Mesenchymal stem cell (in vitro differentiated cells and primary cell): ENCODE results near the gene CFAP73.

Experiments
- DNase-seq: peaks from one replicate; pipeline ENCODE4 v3.0.0-alpha.2; 2013
- H2AFZ ChIP-seq: one replicate; pipeline ENCODE4 v1.6.1; 2013; ENCODE audit warnings: low read depth, mild to moderate bottlenecking, control low read depth, inconsistent platforms, low read length, moderate library complexity
- H2AK5ac ChIP-seq: 2 replicates; pipeline ENCODE4 v1.6.1; 2013; ENCODE audit warnings: low read length, moderate library complexity, mild to moderate bottlenecking, inconsistent platforms; ENCODE audit not compliant: severe bottlenecking
- H2BK120ac ChIP-seq: one replicate; pipeline ENCODE4 v1.6.1; 2013; ENCODE audit warnings: low read depth, mild to moderate bottlenecking, inconsistent platforms, low read length, moderate library complexity
- H2BK12ac ChIP-seq, 2 experiments: one replicate each; pipeline ENCODE4 v1.6.1; 2013; ENCODE audit warnings: inconsistent platforms in 2 of 2, low read length in 2 of 2, mild to moderate bottlenecking in 2 of 2, moderate library complexity in 2 of 2, control low read depth in 1 of 2
- H2BK15ac ChIP-seq: one replicate; pipeline ENCODE4 v1.6.1; 2013; ENCODE audit warnings: mild to moderate bottlenecking, low read depth, inconsistent platforms; ENCODE audit not compliant: poor library complexity, severe bottlenecking
- H2BK5ac ChIP-seq: 2 replicates; pipeline ENCODE4 v1.6.1; 2013; ENCODE audit warnings: low read depth, mild to moderate bottlenecking, low read length, control low read depth, inconsistent platforms; ENCODE audit not compliant: poor library complexity, severe bottlenecking
- H3K14ac ChIP-seq, 2 experiments: one replicate each; pipeline ENCODE4 v1.6.1; 2013; ENCODE audit warnings: inconsistent platforms in 2 of 2, low read length in 2 of 2, control low read depth in 1 of 2, mild to moderate bottlenecking in 1 of 2, moderate library complexity in 1 of 2
- H3K18ac ChIP-seq, 2 experiments: one replicate each; pipeline ENCODE4 v1.6.1; 2013; ENCODE audit warnings: inconsistent platforms in 2 of 2, low read length in 2 of 2, control low read depth in 1 of 2, low read depth in 1 of 2, mild to moderate bottlenecking in 1 of 2
- H3K23ac ChIP-seq, 2 experiments: one replicate each; pipeline ENCODE4 v1.6.1; 2013; ENCODE audit warnings: inconsistent platforms in 2 of 2, low read length in 2 of 2, mild to moderate bottlenecking in 2 of 2, moderate library complexity in 2 of 2, control low read depth in 1 of 2
- H3K27ac ChIP-seq: 2 replicates; pipeline ENCODE4 v1.5.1; 2013; ENCODE audit warnings: mild to moderate bottlenecking, moderate library complexity, low read length, control low read depth, inconsistent platforms; ENCODE audit not compliant: poor library complexity, severe bottlenecking
- H3K27me3 ChIP-seq, 2 experiments: 2 replicates each; pipeline versions ENCODE4 v1.6.1 to v1.7.0; 2013; ENCODE audit warnings: low read length in 2 of 2, mild to moderate bottlenecking in 2 of 2, moderate library complexity in 2 of 2, control low read depth in 1 of 2, inconsistent platforms in 1 of 2; ENCODE audit not compliant: control insufficient read depth in 1 of 2, insufficient read depth in 1 of 2
- H3K36me3 ChIP-seq, 2 experiments: 2 replicates each; pipeline versions ENCODE4 v1.6.1 to v1.7.0; 2013; ENCODE audit warnings: low read length in 2 of 2, control low read depth in 1 of 2, inconsistent platforms in 1 of 2, low read depth in 1 of 2, mild to moderate bottlenecking in 1 of 2; ENCODE audit not compliant: insufficient read depth in 2 of 2, control insufficient read depth in 1 of 2
- H3K4ac ChIP-seq, 2 experiments: one replicate each; pipeline ENCODE4 v1.6.1; 2013; ENCODE audit warnings: inconsistent platforms in 2 of 2, low read length in 2 of 2, mild to moderate bottlenecking in 2 of 2, moderate library complexity in 2 of 2, control low read depth in 1 of 2, low read depth in 1 of 2
- H3K4me1 ChIP-seq: 2 replicates; pipeline ENCODE4 v1.6.1; 2013; ENCODE audit warnings: low read depth, low read length, control low read depth; ENCODE audit not compliant: control insufficient read depth, insufficient read depth
- H3K4me2 ChIP-seq: 2 replicates; pipeline ENCODE4 v1.6.1; 2013; ENCODE audit warnings: low read length, mild to moderate bottlenecking, inconsistent platforms; ENCODE audit not compliant: poor library complexity, severe bottlenecking
- H3K4me3 ChIP-seq, 2 experiments: 2 replicates each; pipeline versions ENCODE4 v1.5.1 to v1.7.0; 2013; ENCODE audit warnings: low read length in 2 of 2, mild to moderate bottlenecking in 2 of 2, control low read depth in 1 of 2, low read depth in 1 of 2; ENCODE audit not compliant: insufficient read depth in 1 of 2
- H3K79me1 ChIP-seq: replicated peaks from 2 replicates; pipeline ENCODE4 v1.6.1; 2013; ENCODE audit warnings: mild to moderate bottlenecking, control low read depth, low read length, inconsistent platforms; ENCODE audit not compliant: poor library complexity, severe bottlenecking
- H3K9ac ChIP-seq: 2 replicates; pipeline ENCODE4 v1.7.0; 2013; ENCODE audit warnings: mild to moderate bottlenecking, low read length, moderate library complexity
- H3K9me3 ChIP-seq: 2 replicates; pipeline ENCODE4 v1.7.0; 2013; ENCODE audit warnings: mild to moderate bottlenecking, low read length; ENCODE audit not compliant: control insufficient read depth
- H4K8ac ChIP-seq: one replicate; pipeline ENCODE4 v1.6.1; 2013; ENCODE audit warnings: inconsistent platforms, mild to moderate bottlenecking, low read length, moderate library complexity
- H4K91ac ChIP-seq: one replicate; pipeline ENCODE4 v1.6.1; 2013; ENCODE audit warnings: mild to moderate bottlenecking, low read length, inconsistent platforms
- WGBS: methylation state at CpG from one replicate; pipeline ENCODE4 v1.1.7; 2013; ENCODE audit warnings: mixed read lengths; 5-methylcytosine and 5-hydroxymethylcytosine counted together

The CFAP73 gene

DNA sequence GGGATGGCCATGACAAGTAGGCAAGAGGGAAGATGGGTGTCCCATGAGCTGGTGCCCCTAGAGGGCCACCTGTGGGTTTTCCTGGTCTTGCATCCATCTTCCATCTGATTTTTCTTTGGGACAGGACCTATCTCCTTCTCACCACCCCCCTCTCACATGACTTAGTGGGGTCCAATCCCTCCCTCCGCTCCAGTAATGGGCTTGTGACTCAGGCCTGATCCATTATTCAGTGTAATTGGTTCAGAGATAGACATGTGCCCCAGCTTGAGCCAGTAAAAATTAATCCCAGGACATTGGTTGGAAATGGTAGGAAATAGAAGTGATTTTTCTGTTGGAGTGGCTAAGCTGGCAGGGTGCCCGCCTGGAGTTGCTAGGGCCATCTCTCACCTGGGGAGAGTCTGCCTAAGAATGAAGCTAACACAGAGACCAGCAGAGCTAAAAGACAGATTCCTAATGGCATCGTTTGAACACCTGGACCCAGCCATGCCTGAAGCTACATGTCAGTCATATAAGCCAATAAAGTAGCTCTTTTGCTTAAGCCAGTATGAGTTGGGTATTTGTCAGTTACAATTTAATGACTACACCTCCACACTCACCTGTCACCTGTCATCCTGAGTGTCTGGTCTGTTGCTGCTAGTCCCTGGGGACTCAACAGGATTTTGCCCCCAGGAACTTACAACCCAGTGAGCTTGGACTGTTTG is 28.7 kb upstream of the CFAP73 start:
- H3K18ac ChIP-seq, result no peak overlapping the region
- H3K27ac ChIP-seq, result no peak overlapping the region
- no peaks in the 10 kb centered on the region for H3K4me1 ChIP-seq
- H2AFZ ChIP-seq, result no peak overlapping the region
- H3K27me3 ChIP-seq, result peaks cover 23 to 40% of the 10 kb centered on the region in 2 experiments
- no peak overlapping the region for H2BK12ac ChIP-seq
- no peak overlapping the region for H3K9ac ChIP-seq
- H3K79me1 ChIP-seq, result no peaks in the 10 kb centered on the region
- 88% methylated on average over 3 of the region's 3 CpGs for WGBS
- no peaks in the 10 kb centered on the region for H3K36me3 ChIP-seq
- H2BK15ac ChIP-seq, result no peak overlapping the region
- no peak for DNase-seq
- no peak overlapping the region for H2BK120ac ChIP-seq
- no peak overlapping the region for H4K91ac ChIP-seq
- H4K8ac ChIP-seq, result no peak overlapping the region
- H3K4me3 ChIP-seq, result no peak overlapping the region
- H3K4me2 ChIP-seq, result no peak overlapping the region
- H2AK5ac ChIP-seq, result no peak overlapping the region
- no peak overlapping the region for H2BK5ac ChIP-seq
- H3K9me3 ChIP-seq, result peaks cover 6% of the 10 kb centered on the region
- H3K23ac ChIP-seq, result no peak overlapping the region
- H3K4ac ChIP-seq, result no peak overlapping the region
- H3K14ac ChIP-seq, result no peak overlapping the region

DNA sequence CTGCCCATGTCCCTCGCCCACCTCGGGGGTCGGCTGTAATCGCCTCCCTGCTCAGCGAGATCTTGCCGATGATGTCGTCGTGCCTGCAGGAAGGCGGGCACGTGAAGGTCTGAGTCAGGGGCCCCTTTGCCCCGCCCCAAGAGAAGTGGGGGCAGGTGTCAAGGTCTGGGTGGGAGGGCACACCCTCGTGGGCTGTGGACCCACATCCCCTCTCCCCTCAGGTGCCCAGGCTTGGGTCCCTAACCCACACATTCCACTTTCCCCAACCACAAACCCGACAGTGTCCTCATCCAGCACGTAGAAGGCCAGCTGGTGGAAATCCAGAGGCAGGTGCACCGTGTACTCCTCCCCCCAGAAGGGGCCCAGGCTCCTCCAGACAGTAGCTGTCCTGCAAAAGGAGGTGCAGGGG is 21.7 kb upstream of the CFAP73 start:
- Histone ChIP-seq H2AK5ac (no peak overlapping the region), H3K4me3 (no peak overlapping the region), H2BK15ac (no peak overlapping the region), H3K27me3 (peaks cover 34 to 46% of the 10 kb centered on the region in 2 experiments), H4K8ac (no peak overlapping the region), H2BK5ac (no peak overlapping the region), H3K4ac (no peak overlapping the region), H3K4me1 (peaks cover 15% of the 10 kb centered on the region), H3K18ac (no peak overlapping the region), H3K23ac (no peak overlapping the region), H3K4me2 (no peak overlapping the region), H2BK120ac (no peak overlapping the region), H2AFZ (no peak overlapping the region), H3K9ac (no peak overlapping the region), H3K27ac (no peak overlapping the region), H2BK12ac (no peak overlapping the region), H4K91ac (no peak overlapping the region), H3K79me1 (no peaks in the 10 kb centered on the region), H3K9me3 (peaks cover 6% of the 10 kb centered on the region), H3K14ac (no peak overlapping the region), H3K36me3 (no peaks in the 10 kb centered on the region)
- no peak for DNase-seq
- 52% methylated on average over 8 of the region's 15 CpGs for WGBS

DNA sequence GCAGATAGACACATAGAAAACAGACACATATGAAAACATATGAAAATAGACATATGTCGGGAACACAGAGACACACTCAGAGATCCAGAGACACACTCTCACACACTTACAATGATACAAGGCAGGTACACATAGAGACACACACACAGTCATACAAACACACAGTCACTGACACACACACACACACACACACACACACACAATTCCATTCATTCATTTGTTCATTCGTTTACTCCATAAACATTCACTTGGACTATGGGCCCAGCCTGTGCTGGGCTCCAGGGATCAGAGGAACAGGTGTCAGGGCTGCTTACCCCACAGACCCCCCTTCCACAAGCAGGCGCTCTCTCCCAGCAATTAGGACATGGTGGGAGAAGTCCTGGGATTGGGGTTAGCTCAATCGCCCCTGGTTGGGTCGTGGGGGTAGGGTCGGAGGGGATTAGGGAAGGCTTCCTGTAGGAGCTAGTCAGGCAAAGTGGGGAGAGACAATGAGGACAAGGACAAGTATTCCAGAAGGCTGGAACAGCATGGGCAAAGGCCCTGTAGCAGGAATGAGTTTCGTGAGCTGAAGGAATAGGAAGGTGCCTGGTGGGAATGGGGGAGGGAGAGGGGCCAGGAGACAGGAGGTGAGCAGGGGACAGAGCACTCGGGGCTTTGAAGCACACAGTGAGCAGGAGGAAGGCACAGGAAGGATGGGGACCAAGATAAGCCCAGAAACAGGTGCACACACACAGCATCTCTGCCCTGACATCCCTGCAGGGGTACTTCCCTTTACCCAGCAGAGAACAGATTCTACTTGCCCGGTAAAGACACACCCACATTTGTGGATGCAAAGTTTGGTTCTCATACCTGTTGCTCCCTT is 20.5 kb upstream of the CFAP73 start:
- Histone ChIP-seq H3K27ac (no peak overlapping the region), H2AK5ac (no peak overlapping the region), H3K4me3 (no peak overlapping the region), H3K27me3 (peaks cover 40 to 57% of the 10 kb centered on the region in 2 experiments), H3K4me1 (peaks cover 19% of the 10 kb centered on the region), H2BK12ac (no peak overlapping the region), H3K4ac (no peak overlapping the region), H3K9ac (no peak overlapping the region), H4K8ac (no peak overlapping the region), H3K23ac (no peak overlapping the region), H2AFZ (no peak overlapping the region), H2BK120ac (no peak overlapping the region), H2BK15ac (no peak overlapping the region), H3K36me3 (no peaks in the 10 kb centered on the region), H3K4me2 (no peak overlapping the region), H3K14ac (no peak overlapping the region), H3K18ac (no peak overlapping the region), H3K9me3 (no peaks in the 10 kb centered on the region), H4K91ac (no peak overlapping the region), H2BK5ac (no peak overlapping the region), H3K79me1 (no peaks in the 10 kb centered on the region)
- 58% methylated on average over 9 of the region's 9 CpGs for WGBS
- no peak for DNase-seq

DNA sequence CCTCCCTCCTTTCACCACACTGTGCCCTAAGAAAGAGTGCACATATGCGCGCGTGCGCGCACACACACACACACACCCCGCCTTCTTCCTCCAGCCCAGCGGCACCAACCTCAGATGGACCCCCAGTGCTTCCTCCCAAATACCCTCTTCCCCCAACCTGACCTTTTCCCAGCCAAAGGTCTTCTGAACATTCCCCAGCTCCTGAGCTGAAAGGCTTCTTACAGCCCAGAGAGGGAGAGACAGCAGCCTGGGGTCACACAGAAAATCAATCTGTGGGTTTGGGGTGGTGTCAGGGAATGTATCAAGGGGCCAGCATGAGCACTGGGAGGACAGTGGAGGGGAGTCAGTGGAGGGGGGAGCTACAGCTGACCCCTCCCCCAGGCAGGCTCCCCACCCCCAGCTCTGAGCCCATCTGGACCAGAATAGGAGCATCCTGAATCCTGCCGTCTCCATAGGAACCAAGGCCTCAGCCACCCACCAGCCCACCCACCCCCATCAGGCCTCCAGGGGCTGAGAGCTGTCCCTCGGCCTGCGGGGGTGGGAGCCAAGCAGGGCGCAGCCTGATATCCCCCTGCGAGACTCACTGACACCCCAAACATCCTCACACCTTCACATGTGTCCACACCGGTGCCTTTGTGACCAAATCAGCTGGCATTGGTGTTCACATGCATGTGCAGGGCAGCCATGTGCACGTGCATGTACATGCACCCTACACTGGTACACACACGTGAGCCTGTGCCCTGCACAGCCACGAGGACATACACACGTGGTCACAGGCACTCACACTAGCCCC is 19.7 kb upstream of the CFAP73 start:
- no peaks in the 10 kb centered on the region for H3K36me3 ChIP-seq
- H2AFZ ChIP-seq, result no peak overlapping the region
- H3K23ac ChIP-seq, result no peak overlapping the region
- no peak overlapping the region for H2BK15ac ChIP-seq
- H3K9me3 ChIP-seq, result no peaks in the 10 kb centered on the region
- H2BK12ac ChIP-seq, result no peak overlapping the region
- peaks cover 48 to 65% of the 10 kb centered on the region in 2 experiments for H3K27me3 ChIP-seq
- no peak overlapping the region for H2BK5ac ChIP-seq
- no peak overlapping the region for H3K4ac ChIP-seq
- no peak overlapping the region for H3K9ac ChIP-seq
- H3K18ac ChIP-seq, result no peak overlapping the region
- no peaks in the 10 kb centered on the region for H3K79me1 ChIP-seq
- H3K4me3 ChIP-seq, result no peak overlapping the region
- DNase-seq, result no peak
- WGBS, result 82% methylated on average over 17 of the region's 17 CpGs
- no peak overlapping the region for H4K8ac ChIP-seq
- no peak overlapping the region for H3K4me2 ChIP-seq
- no peak overlapping the region for H4K91ac ChIP-seq
- peak overlapping the region in 1 of 2 experiments; percentile 28 for H3K14ac ChIP-seq
- no peak overlapping the region for H3K27ac ChIP-seq
- no peak overlapping the region for H2BK120ac ChIP-seq
- H2AK5ac ChIP-seq, result no peak overlapping the region
- H3K4me1 ChIP-seq, result peaks cover 24% of the 10 kb centered on the region
